Measurements from ENCODE around the gene ADRM1.

DNA sequence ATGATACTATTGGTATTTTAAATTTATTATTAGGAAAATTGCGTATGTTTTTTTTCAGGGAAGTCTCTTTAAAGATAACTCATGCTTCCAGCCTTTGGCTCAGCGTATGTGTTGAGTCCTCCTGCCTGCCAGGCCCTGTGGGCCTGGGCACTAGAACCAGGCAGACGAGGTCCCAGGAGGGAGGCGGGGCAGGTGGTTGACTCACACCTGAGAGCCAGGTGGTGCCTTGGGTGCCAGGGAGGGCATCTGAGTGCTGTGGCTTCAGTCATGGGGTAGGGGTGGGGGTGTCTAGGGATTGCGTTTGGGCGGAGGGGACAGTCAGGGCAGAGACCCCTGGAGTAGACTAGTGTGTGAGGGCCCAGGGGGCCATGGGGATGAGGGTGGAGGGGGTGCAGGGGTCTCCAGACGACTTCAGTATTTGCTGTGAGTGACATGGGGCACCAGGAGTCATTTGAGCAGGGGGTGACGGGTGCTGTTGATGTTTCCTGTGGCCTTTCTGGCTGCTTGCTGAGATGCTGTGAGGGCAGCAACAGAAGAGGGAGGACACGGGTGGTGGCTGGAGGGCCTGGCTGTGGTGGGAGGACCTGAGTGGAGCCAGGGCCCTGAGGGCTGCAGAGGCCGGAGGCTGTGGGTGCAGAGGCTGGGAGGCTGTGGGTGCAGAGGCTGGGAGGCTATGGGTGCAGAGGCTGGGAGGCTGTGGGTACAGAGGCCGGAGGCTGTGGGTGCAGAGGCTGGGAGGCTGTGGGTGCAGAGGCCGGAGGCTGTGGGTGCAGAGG is 14.8 kb upstream of the ADRM1 start:
- no peak for TF ChIP-seq POLR2A (IDR thresholded peaks at IDR 0.05; ENCODE audit: low read length)
- TF ChIP-seq MYC (IDR thresholded peaks at IDR 0.05; ENCODE audit: borderline replicate concordance, low read length), result no peak
- no peak for TF ChIP-seq HMGXB4 (CRISPR knock-in tag; IDR thresholded peaks at IDR 0.05; ENCODE audit: borderline replicate concordance)
- no peak for TF ChIP-seq EP300 (IDR thresholded peaks at IDR 0.05)
- TF ChIP-seq CTCF (IDR thresholded peaks at IDR 0.05), result no peak
- TF ChIP-seq CEBPB (IDR thresholded peaks at IDR 0.05), result no peak
- TF ChIP-seq, protein P1, sequence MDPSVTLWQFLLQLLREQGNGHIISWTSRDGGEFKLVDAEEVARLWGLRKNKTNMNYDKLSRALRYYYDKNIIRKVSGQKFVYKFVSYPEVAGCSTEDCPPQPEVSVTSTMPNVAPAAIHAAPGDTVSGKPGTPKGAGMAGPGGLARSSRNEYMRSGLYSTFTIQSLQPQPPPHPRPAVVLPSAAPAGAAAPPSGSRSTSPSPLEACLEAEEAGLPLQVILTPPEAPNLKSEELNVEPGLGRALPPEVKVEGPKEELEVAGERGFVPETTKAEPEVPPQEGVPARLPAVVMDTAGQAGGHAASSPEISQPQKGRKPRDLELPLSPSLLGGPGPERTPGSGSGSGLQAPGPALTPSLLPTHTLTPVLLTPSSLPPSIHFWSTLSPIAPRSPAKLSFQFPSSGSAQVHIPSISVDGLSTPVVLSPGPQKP (IDR thresholded peaks at IDR 0.05; ENCODE audit: low read depth, low read length), result no peak
